Heart left ventricle (tissue), 13 donors: Measurements from ENCODE around the gene WDR33.

Experiments used
- CTCF ChIP-seq, 12 donors: fragments of 200-600 bp; sonication (generic) in 4 of 12; IDR thresholded peaks; one replicate each; pipeline versions ENCODE4 v1.5.0 to v1.8.0; 2018 to 2022; ENCODE audit warnings: antibody characterized with exemption in 12 of 12, mild to moderate bottlenecking in 5 of 12
- POLR2A ChIP-seq, 2 donors: fragments of 450-650 bp; IDR thresholded peaks; one replicate each; pipeline ENCODE4 v1.6.1; 2017; ENCODE audit warnings: antibody characterized with exemption in 2 of 2, mild to moderate bottlenecking in 2 of 2, moderate library complexity in 2 of 2
- donor health status: ischemic (EF 13 %, LVEDD 7.1; RV severe dilation, severe dysfunction).
- donor health status: DM: no; HTN: yes; CAD: no.
- donor health status: DM: no; HTN: no; CAD: no.
- donor health status: ischemic (EF 25% LVEDD 6.9; RV normal size, moderate dysfunction).
- donor health status: ischemic (EF 25% LVEDD 5.7; RV mildly dilated, moderate dysfunction).
- donor health status: ischemic (EF 35%, LVEDD 5.7; RV mildly dilated, moderate dysfunction).
- donor health status: nonischemic (EF 11% LVEDD 7.7; RV severe dilation, severe dysfunction).
- donor health status: DM: yes; HTN: yes; CAD: no.
- donor health status: PGD.
- donor health status: ischemic (EF 29% LVEDD 5.4; RV normal size, mild dysfunction).
- donor health status: nonischemic (EF 23%, LVEDD 6.1; RV moderate dilation, normal function).

DNA sequence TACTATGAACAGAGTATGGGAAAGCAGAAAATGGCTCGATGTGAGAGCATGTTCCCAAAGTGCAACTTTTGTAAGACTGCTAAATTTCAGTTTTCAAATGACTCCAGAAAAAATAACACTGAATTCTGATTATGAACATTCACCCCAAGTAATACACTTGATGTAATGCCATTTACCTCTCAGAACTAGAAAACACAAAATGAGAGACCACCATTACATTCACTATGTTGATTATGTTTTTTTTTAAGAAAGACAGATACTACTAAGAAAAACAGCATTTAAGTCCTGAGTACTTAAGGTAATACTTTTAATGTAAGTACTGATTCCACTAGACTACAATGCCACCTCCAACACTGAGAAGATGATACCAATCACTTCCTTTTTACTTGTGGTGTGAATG is 71.2 kb downstream of the WDR33 start:
- TF ChIP-seq CTCF (IDR thresholded peaks at IDR 0.05) (no peak), POLR2A (IDR thresholded peaks at IDR 0.05) (no peak)
